ENCODE measurements around the gene SLC13A1. TPM values are rescaled to one million over a fixed set of nuclear protein-coding genes. Genes with fewer than 3 reads are reported as not detected.

SLC13A1 gene
- under 1 TPM in 1 of 4 donors, not detected in 3; 0.11 TPM for total RNA-seq

DNA sequence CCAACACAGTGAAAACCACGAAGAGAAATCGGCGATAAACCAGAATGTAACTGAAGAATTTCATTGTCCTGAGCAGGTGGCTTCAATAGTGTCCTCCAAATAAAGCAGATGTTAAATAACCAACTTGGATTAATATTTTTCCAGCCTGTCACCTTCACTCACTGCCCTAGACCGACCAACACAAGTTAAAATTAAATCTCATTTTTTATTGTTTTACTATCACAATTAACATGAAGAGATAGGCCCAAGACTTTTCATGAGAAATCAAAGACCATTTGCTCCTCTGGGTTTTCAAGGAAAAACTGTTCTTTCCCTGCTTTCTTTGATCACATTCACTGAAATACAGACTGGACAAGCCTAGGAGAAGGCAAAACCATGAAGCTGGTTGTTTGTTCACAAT is at the start of gene SLC13A1:
Gene SLC13A1 (minus strand): TSS at position 87 of the 400 bp plus-strand sequence. CDS start 23 bp downstream, at position 64.
- H3K4me1 ChIP-seq: peaks cover 0 to 7% (median 0%) of the 10 kb centered on the region in 4 donors
- 88% methylated on average over 4 of the region's 4 CpGs for WGBS
- no peak for TF ChIP-seq POLR2A (IDR thresholded peaks at IDR 0.05; ENCODE audit: low read depth)
- TF ChIP-seq POLR2AphosphoS5 (IDR thresholded peaks at IDR 0.05): no peak
- no peak for TF ChIP-seq EP300 (IDR thresholded peaks at IDR 0.05)
- TF ChIP-seq, protein P1, sequence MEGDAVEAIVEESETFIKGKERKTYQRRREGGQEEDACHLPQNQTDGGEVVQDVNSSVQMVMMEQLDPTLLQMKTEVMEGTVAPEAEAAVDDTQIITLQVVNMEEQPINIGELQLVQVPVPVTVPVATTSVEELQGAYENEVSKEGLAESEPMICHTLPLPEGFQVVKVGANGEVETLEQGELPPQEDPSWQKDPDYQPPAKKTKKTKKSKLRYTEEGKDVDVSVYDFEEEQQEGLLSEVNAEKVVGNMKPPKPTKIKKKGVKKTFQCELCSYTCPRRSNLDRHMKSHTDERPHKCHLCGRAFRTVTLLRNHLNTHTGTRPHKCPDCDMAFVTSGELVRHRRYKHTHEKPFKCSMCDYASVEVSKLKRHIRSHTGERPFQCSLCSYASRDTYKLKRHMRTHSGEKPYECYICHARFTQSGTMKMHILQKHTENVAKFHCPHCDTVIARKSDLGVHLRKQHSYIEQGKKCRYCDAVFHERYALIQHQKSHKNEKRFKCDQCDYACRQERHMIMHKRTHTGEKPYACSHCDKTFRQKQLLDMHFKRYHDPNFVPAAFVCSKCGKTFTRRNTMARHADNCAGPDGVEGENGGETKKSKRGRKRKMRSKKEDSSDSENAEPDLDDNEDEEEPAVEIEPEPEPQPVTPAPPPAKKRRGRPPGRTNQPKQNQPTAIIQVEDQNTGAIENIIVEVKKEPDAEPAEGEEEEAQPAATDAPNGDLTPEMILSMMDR (IDR thresholded peaks at IDR 0.05): no peak
- H3K27me3 ChIP-seq: no peaks in the 10 kb centered on the region
- H3K4me3 ChIP-seq: no peak within 1 kb of the TSS
- H3K9me3 ChIP-seq: no peaks in the 10 kb centered on the region
- no peak for DNase-seq (ENCODE audit: extremely low spot score)
- H3K36me3 ChIP-seq: no peaks in the 10 kb centered on the region
- intact Hi-C loops (cut with DNase I): no loop called here
- no peak within 1 kb of the TSS for H3K27ac ChIP-seq (replicated peaks in 1 of 4)

GRCh38 chr7:123244768-123245167 is 45.0 kb upstream of the SLC13A1 start:
- WGBS: 55% methylated on average over 1 of the region's 1 CpG
- TF ChIP-seq POLR2AphosphoS5 (IDR thresholded peaks at IDR 0.05): no peak
- no peak for DNase-seq (ENCODE audit: extremely low spot score)
- H3K36me3 ChIP-seq: no peaks in the 10 kb centered on the region
- no peak overlapping the region for H3K27ac ChIP-seq (replicated peaks in 1 of 4)
- H3K4me3 ChIP-seq: no peak overlapping the region
- no peaks in the 10 kb centered on the region for H3K27me3 ChIP-seq
- no peaks in the 10 kb centered on the region for H3K9me3 ChIP-seq
- H3K4me1 ChIP-seq: peaks cover 0 to 16% (median 7%) of the 10 kb centered on the region in 4 donors
- intact Hi-C loops (cut with DNase I): no loop called here

DNA sequence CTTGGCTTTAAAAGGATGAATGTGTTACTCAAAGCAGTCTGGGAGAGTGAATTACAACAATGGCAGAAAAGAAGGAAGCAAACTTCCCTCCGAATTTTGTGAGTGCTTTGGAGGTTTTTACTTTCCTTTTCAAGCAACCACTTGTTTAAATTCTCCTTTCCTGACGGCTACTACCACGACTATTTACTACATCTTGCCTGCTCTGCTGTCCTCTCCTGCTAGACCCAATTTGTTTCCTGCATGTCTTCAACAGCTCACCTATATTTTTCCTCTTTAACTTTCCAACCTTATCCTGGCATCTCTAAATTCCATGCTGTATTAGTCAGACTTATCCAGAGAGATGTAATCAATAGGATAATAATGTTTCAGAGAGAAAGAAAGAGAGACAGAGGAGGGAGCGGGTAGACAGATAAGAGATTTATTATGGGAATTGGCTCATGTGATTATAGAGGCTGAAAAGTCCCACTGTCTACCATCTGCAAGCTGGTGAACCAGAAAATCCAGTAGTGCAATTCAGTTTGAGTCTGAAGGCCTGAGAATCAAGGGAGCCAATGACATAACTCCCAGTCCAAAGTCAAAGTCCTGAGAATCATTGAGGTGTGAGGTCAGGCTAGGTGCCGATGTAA is 42.8 kb upstream of the SLC13A1 start:
- intact Hi-C loops (cut with DNase I): no loop called here
- Histone ChIP-seq H3K27ac (replicated peaks in 1 of 4) (peak overlapping the region in 2 of 4 donors; percentile 17 to 29), H3K4me3 (no peak overlapping the region), H3K4me1 (peaks cover 0 to 16% (median 7%) of the 10 kb centered on the region in 4 donors), H3K36me3 (no peaks in the 10 kb centered on the region), H3K27me3 (no peaks in the 10 kb centered on the region), H3K9me3 (no peaks in the 10 kb centered on the region)
- TF ChIP-seq, protein P1 (IDR thresholded peaks at IDR 0.05): no peak
- TF ChIP-seq POLR2AphosphoS5 (IDR thresholded peaks at IDR 0.05): no peak
- no peak for TF ChIP-seq POLR2A (IDR thresholded peaks at IDR 0.05; ENCODE audit: low read depth)
- no peak for TF ChIP-seq EP300 (IDR thresholded peaks at IDR 0.05)
- WGBS: 41% methylated on average over 5 of the region's 5 CpGs
- no peak for DNase-seq (ENCODE audit: extremely low spot score)

- H3K4me3 ChIP-seq: no peak overlapping the region
- WGBS: 81% methylated on average over 3 of the region's 3 CpGs
- no peak for TF ChIP-seq EP300 (IDR thresholded peaks at IDR 0.05)
- TF ChIP-seq, protein P1 (IDR thresholded peaks at IDR 0.05): no peak
- no peak for TF ChIP-seq POLR2A (IDR thresholded peaks at IDR 0.05; ENCODE audit: low read depth)
- no peak for TF ChIP-seq POLR2AphosphoS5 (IDR thresholded peaks at IDR 0.05)
- no peaks in the 10 kb centered on the region for H3K36me3 ChIP-seq
- intact Hi-C loops (cut with DNase I): no loop called here
- DNase-seq (ENCODE audit: extremely low spot score): no peak
- H3K27ac ChIP-seq (replicated peaks in 1 of 4): peak overlapping the region in 2 of 4 donors; percentile 17 to 29
- no peaks in the 10 kb centered on the region for H3K9me3 ChIP-seq
- H3K27me3 ChIP-seq: no peaks in the 10 kb centered on the region
- peaks cover 0 to 16% (median 7%) of the 10 kb centered on the region in 4 donors for H3K4me1 ChIP-seq
Observed at GRCh38 chr7:123241809-123242208, 42.0 kb upstream of the SLC13A1 start.

GRCh38 chr7:123231021-123232000 is 31.5 kb upstream of the SLC13A1 start:
- no peaks in the 10 kb centered on the region for H3K27me3 ChIP-seq
- peak overlapping the region in 3 of 4 donors; percentile 20 to 66 (median 62) for H3K27ac ChIP-seq (replicated peaks in 1 of 4)

More at GRCh38 chr7:123231021-123232000, 31.5 kb upstream of the SLC13A1 start:
- Histone ChIP-seq H3K36me3 (no peaks in the 10 kb centered on the region), H3K4me1 (peaks cover 0 to 38% (median 25%) of the 10 kb centered on the region in 4 donors), H3K9me3 (no peaks in the 10 kb centered on the region), H3K4me3 (no peak overlapping the region)
- WGBS: 30% methylated on average over 4 of the region's 4 CpGs
- TF ChIP-seq EP300 (IDR thresholded peaks at IDR 0.05): no peak
- intact Hi-C loops (cut with DNase I): no loop called here
- no peak for DNase-seq (ENCODE audit: extremely low spot score)

All from esophagus muscularis mucosa (tissue), 4 donors.